Measurements from ENCODE around the gene ASCC1.
"Not testable (repeated sequence)": the region's sequence is repeated elsewhere in the genome, so short reads cannot be mapped to it uniquely, and the experiment has no call there.

Gene ASCC1

GRCh38 chr10:72229261-72230251, 13.5 kb upstream of the ASCC1 start:
- TF ChIP-seq, protein P1, sequence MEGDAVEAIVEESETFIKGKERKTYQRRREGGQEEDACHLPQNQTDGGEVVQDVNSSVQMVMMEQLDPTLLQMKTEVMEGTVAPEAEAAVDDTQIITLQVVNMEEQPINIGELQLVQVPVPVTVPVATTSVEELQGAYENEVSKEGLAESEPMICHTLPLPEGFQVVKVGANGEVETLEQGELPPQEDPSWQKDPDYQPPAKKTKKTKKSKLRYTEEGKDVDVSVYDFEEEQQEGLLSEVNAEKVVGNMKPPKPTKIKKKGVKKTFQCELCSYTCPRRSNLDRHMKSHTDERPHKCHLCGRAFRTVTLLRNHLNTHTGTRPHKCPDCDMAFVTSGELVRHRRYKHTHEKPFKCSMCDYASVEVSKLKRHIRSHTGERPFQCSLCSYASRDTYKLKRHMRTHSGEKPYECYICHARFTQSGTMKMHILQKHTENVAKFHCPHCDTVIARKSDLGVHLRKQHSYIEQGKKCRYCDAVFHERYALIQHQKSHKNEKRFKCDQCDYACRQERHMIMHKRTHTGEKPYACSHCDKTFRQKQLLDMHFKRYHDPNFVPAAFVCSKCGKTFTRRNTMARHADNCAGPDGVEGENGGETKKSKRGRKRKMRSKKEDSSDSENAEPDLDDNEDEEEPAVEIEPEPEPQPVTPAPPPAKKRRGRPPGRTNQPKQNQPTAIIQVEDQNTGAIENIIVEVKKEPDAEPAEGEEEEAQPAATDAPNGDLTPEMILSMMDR (IDR thresholded peaks at IDR 0.05; ENCODE audit: low read depth, low read length, missing control alignments) = no peak
- no peak for DNase-seq (ENCODE audit: extremely low read depth, low read depth)

GRCh38 chr10:72228318-72228751, 12.3 kb upstream of the ASCC1 start:
- DNase-seq (ENCODE audit: extremely low read depth, low read depth) = no peak
- no peak overlapping the region for H3K4me3 ChIP-seq (replicated peaks; ENCODE audit: low read depth, low read length)
- TF ChIP-seq, protein P1 (IDR thresholded peaks at IDR 0.05; ENCODE audit: low read depth, low read length, missing control alignments) = no peak

More at GRCh38 chr10:72229261-72230251, 13.5 kb upstream of the ASCC1 start:
- no peak overlapping the region for H3K4me3 ChIP-seq (replicated peaks; ENCODE audit: low read depth, low read length)

DNA sequence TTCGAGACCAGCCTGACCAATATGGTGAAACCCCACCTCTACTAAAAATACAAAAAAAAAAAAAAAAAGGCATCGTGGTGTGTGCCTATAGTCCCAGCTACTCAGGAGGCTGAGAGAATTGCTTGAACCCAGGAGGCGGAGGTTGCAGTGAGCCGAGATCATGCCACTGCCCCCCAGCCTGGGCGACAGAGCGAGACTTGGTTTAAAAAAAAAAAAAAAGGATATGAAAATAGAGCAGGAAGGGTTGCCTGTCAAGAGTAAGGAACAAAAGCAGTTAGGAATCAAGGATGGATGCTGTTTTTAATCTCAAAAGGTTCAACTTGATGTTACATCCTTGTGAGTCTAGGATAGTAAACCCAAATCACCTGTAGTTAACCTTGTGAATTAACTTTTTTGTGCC, 11.8 kb upstream of the ASCC1 start:
- no peak for DNase-seq (ENCODE audit: extremely low read depth, low read depth)
- H3K4me3 ChIP-seq (replicated peaks; ENCODE audit: low read depth, low read length) = no peak overlapping the region
- TF ChIP-seq, protein P1 (IDR thresholded peaks at IDR 0.05; ENCODE audit: low read depth, low read length, missing control alignments) = no peak

DNA sequence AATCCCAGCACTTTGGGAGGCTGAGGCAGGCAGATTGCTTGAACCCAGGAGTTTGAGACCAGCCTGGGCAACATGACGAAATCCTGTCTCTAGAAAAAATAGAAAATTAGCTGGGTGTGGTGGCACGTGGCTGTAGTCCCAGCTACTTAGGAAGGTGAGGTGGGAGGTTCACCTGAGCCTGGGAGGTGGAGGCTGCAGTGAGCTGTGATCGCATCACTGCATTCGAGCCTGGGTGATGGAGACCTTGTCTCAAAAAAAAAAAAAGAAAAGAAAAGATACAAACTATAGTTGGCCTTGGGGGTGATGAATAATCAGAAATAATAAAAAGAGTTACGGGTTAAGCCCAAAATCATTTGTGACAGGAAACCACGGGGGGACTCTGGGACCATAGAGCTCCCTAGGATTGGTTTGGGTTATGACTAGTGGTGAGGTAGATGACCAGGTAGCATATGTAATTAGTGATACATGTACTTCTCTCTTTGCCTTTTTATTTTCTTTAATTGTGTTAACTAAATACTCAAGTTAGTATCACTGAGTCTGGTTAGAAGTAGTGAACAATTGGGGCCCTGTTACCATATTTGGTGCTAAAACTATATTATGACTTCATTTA, 10.4 kb upstream of the ASCC1 start:
- DNase-seq (ENCODE audit: extremely low read depth, low read depth) = no peak
- H3K4me3 ChIP-seq (replicated peaks; ENCODE audit: low read depth, low read length) = no peak overlapping the region
- TF ChIP-seq, protein P1 (IDR thresholded peaks at IDR 0.05; ENCODE audit: low read depth, low read length, missing control alignments) = no peak

GRCh38 chr10:72224191-72224590, 8.1 kb upstream of the ASCC1 start:
- not testable (repeated sequence) for H3K4me3 ChIP-seq (replicated peaks; ENCODE audit: low read depth, low read length); DNase-seq (ENCODE audit: extremely low read depth, low read depth)

GRCh38 chr10:72223743-72224101, 7.6 kb upstream of the ASCC1 start:
- DNase-seq (ENCODE audit: extremely low read depth, low read depth) = no peak
- no peak overlapping the region for H3K4me3 ChIP-seq (replicated peaks; ENCODE audit: low read depth, low read length)
- TF ChIP-seq, protein P1 (IDR thresholded peaks at IDR 0.05; ENCODE audit: low read depth, low read length, missing control alignments) = no peak

- DNase-seq (ENCODE audit: extremely low read depth, low read depth) = no peak
- TF ChIP-seq, protein P1 (IDR thresholded peaks at IDR 0.05; ENCODE audit: low read depth, low read length, missing control alignments) = no peak
- H3K4me3 ChIP-seq (replicated peaks; ENCODE audit: low read depth, low read length) = no peak overlapping the region
These were observed 5.2 kb upstream of the ASCC1 start for GRCh38 chr10:72221278-72221677.
